Measurements from ENCODE around the gene ME3. TPM values are rescaled to one million over a fixed set of nuclear protein-coding genes. Genes with fewer than 3 reads are reported as not detected.

The ME3 gene
- total RNA-seq, 1 donor from 2014 or later, result 34.2 TPM

DNA sequence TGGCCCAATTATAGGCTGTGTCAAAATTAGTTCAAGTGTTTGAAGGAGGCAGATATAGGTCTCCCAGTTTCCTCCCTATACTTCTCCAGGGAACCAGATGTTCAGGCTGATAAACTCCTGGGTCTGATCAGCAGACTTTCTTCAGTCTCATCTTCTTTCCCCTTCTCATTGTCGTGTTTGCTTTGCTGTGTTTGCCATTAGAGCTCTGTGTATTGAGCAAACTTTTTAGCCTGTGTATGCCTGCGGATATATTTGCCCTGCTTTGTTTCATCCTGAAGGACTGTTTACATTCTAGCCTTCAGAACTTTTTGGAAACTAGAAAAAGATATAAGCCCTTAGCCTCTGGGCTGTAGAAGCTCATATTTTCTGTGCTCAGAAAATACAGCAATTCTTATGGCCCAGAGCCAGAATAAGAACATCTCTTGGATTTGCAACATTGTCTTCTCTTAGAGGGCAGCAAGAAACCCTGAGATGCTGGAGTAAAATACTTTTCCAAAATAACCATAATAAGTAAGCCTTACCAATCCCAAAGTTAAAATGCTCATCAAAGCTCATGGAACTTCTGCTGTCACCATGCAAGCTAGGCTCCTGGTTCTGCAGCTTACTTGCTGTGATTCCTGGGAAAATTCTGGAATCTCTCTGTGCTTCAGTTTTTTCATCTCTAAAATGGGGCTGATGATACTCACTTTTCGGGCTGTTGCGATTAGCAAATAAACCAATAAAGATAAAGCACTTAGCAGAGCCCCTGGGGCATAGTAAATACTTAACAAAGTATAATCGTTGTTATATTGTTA, 34.1 kb upstream of the ME3 start:
- DNase-seq (ENCODE audit: low spot score in 2 of 2), result no peak
- Histone ChIP-seq H3K4me1 (no peaks in the 10 kb centered on the region), H3K27me3 (no peaks in the 10 kb centered on the region), H3K27ac (no peak overlapping the region), H3K36me3 (no peaks in the 10 kb centered on the region), H3K4me3 (no peak overlapping the region), H3K9me3 (no peaks in the 10 kb centered on the region)
- intact Hi-C loops (cut with DNase I), result no loop called here
- TF ChIP-seq, protein P1, sequence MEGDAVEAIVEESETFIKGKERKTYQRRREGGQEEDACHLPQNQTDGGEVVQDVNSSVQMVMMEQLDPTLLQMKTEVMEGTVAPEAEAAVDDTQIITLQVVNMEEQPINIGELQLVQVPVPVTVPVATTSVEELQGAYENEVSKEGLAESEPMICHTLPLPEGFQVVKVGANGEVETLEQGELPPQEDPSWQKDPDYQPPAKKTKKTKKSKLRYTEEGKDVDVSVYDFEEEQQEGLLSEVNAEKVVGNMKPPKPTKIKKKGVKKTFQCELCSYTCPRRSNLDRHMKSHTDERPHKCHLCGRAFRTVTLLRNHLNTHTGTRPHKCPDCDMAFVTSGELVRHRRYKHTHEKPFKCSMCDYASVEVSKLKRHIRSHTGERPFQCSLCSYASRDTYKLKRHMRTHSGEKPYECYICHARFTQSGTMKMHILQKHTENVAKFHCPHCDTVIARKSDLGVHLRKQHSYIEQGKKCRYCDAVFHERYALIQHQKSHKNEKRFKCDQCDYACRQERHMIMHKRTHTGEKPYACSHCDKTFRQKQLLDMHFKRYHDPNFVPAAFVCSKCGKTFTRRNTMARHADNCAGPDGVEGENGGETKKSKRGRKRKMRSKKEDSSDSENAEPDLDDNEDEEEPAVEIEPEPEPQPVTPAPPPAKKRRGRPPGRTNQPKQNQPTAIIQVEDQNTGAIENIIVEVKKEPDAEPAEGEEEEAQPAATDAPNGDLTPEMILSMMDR (IDR thresholded peaks at IDR 0.05), result no peak

DNA sequence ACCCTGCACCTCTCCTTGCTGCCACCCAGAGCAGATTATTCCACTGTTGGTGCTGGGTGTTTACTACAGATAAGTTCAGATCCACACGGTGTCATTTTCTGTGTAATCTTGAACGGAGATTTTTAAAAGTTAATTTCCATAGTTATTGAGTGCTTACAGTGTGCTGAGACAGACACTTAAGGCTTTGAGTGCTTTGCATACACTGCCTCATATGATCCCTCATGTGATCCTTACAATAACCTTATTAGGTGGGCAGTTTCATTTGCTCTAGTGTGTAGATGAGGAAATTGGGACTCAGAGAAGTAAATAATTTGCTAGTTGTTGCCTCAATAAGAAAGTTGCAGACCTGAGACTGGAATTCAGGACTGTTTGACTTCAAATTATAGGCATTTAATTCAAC, 32.3 kb upstream of the ME3 start:
- DNase-seq (ENCODE audit: low spot score in 2 of 2), result no peak
- TF ChIP-seq, protein P1 (IDR thresholded peaks at IDR 0.05), result no peak
- no peak overlapping the region for H3K4me3 ChIP-seq
- no peaks in the 10 kb centered on the region for H3K27me3 ChIP-seq
- H3K27ac ChIP-seq, result no peak overlapping the region
- no peaks in the 10 kb centered on the region for H3K9me3 ChIP-seq
- no peaks in the 10 kb centered on the region for H3K4me1 ChIP-seq
- H3K36me3 ChIP-seq, result no peaks in the 10 kb centered on the region
- intact Hi-C loops (cut with DNase I), result no loop called here

DNA sequence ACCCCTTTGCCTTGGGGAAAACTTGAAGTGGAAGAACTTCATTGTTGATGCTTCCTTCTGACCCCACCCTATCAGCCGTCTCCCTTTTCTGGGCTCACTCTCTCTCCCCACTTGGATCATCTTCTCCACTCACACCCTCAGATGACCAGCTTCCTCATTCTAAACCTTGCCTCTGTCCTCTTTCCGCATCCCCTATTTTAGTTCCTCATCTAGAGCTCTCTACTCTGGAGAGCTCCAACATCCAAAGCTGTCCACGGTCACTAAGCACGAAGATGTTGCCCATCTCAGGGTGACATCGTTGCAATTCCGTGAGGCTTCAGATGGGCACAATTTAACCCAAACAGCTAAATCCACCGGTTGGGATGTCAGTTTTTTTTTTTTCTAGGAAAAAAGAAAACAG, 31.6 kb upstream of the ME3 start:
- Histone ChIP-seq H3K9me3 (no peaks in the 10 kb centered on the region), H3K27me3 (no peaks in the 10 kb centered on the region), H3K36me3 (no peaks in the 10 kb centered on the region), H3K27ac (no peak overlapping the region), H3K4me3 (no peak overlapping the region), H3K4me1 (no peaks in the 10 kb centered on the region)
- TF ChIP-seq, protein P1 (IDR thresholded peaks at IDR 0.05), result no peak
- intact Hi-C loops (cut with DNase I), result no loop called here
- DNase-seq (ENCODE audit: low spot score in 2 of 2), result no peak

DNA sequence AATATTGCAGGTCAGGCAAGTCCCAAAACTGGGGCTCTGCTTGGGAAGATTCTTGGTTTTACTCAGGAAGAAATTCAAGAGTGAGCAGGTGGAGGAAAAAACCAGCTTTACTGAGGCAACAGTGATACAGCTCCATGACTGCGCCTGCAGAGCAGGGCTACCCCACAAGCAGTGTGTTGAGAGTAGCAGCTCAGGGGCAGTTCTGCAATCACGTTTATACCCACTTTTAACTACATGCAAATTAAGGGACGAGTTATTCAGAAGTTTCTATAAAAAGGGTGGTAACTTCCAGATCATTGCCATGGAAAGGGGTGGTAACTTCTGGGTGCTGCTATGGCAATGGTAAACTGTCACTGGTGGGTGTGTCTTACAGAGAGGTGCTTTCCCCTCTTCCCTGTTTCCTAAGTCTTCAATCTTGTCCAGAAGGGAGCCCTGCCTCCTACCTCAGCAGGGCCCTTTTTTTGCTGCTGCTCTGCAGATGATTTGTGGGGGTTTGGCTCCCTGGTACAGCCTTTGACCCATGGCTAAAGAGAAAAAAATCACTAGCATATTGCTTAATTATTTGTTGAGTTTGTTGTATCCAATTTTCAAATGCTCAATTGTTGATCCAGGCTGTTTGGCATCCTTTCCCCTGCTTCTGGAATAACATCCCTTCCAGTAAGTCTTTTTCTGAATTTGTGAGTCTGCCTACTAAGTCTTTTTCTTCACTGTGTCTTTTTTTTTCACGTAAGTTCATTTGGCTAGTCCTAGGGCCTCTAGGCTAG, 30.0 kb upstream of the ME3 start:
- no peaks in the 10 kb centered on the region for H3K4me1 ChIP-seq
- DNase-seq (ENCODE audit: low spot score in 2 of 2), result no peak
- intact Hi-C loops (cut with DNase I), result no loop called here
- H3K27ac ChIP-seq, result no peak overlapping the region
- H3K4me3 ChIP-seq, result no peak overlapping the region
- no peaks in the 10 kb centered on the region for H3K27me3 ChIP-seq
- no peaks in the 10 kb centered on the region for H3K36me3 ChIP-seq
- no peaks in the 10 kb centered on the region for H3K9me3 ChIP-seq
- TF ChIP-seq, protein P1 (IDR thresholded peaks at IDR 0.05), result no peak

DNA sequence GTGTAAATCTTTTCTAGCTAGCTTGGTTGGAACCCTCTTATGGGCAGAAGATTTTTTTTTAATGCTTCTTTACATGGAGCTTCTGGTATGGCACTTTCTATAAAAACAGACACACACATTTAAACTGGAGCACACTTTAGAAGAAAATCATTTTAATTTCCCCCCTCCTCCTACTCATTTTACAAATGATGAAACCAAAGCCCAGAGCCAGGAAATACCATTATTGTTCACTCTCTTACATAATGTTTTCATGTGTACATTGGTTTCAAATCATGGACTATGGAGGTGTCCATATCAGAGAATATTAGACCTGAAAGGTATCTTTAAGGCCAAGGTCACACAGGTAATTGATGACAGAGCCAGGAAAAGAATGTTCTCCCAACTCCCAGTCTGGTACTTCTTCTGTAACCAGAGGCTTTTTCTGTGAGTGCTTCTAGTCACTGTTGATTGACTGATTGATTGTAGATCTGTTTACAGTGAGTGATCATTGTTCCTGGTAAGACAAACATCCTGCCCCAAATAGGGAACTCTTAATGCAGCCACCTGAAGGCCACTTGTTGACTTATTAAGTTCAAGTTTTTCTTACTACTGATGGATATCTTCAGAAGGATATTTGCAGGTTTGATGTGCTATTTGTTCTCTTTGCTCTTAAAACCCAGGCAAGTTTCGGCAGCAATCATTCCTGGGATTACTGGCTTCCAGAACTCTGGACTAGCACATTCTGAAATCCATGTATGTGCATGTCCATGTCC, 26.8 kb upstream of the ME3 start:
- H3K27ac ChIP-seq, result no peak overlapping the region
- H3K36me3 ChIP-seq, result no peaks in the 10 kb centered on the region
- no peak for DNase-seq (ENCODE audit: low spot score in 2 of 2)
- H3K27me3 ChIP-seq, result no peaks in the 10 kb centered on the region
- H3K4me3 ChIP-seq, result no peak overlapping the region
- H3K9me3 ChIP-seq, result no peaks in the 10 kb centered on the region
- peaks cover 0 to 9% of the 10 kb centered on the region in 2 donors for H3K4me1 ChIP-seq
- TF ChIP-seq, protein P1 (IDR thresholded peaks at IDR 0.05), result no peak
- intact Hi-C loops (cut with DNase I), result no loop called here

Data from ascending aorta (tissue), 2 donors.